NT2/D1 (cell line): ENCODE data around the gene TUBA1B.

Experiments
- SUZ12 ChIP-seq: IDR thresholded peaks from 2 replicates; pipeline ENCODE4 v1.6.1; 2011; ENCODE audit not compliant: insufficient read length, insufficient read depth; ENCODE audit errors: extremely low read depth
- YY1 ChIP-seq: IDR thresholded peaks from 2 replicates; pipeline ENCODE4 v1.6.1; 2011; ENCODE audit not compliant: insufficient read length, insufficient read depth
- ZNF274 ChIP-seq: IDR thresholded peaks from 2 replicates; pipeline ENCODE4 v1.6.1; 2011; ENCODE audit warnings: mild to moderate bottlenecking, low read depth, low read length

- TF ChIP-seq ZNF274: no peak
- no peak for TF ChIP-seq YY1
- no peak for TF ChIP-seq SUZ12
Measured at GRCh38 chr12:49121047-49121696, 10.0 kb downstream of the TUBA1B start.
